Measurements from ENCODE around the gene DCDC2C. TPM values are rescaled to one million over a fixed set of nuclear protein-coding genes. Genes with fewer than 3 reads are reported as not detected.

Gene DCDC2C
- total RNA-seq, 2 donors from 2014 or later, result 5.9 TPM; not detected in 1

GRCh38 chr2:3743951-3744555 is 40.7 kb downstream of the DCDC2C start:
- Histone ChIP-seq H3K36me3 (no peaks in the 10 kb centered on the region), H3K27ac (no peak overlapping the region), H3K27me3 (replicated peaks; ENCODE audit: insufficient read depth) (no peaks in the 10 kb centered on the region), H3K4me3 (no peak overlapping the region), H3K9me3 (no peaks in the 10 kb centered on the region), H3K4me1 (replicated peaks) (no peaks in the 10 kb centered on the region)
- DNase-seq (ENCODE audit: low spot score), result no peak
- WGBS, result 94% methylated on average over 12 of the region's 12 CpGs
- TF ChIP-seq POLR2A (IDR thresholded peaks at IDR 0.05) (no peak), CTCF (IDR thresholded peaks at IDR 0.05) (no peak), POLR2AphosphoS5 (IDR thresholded peaks at IDR 0.05) (no peak)
- intact Hi-C loops (cut with DNase I), result no loop called here

- H3K27me3 ChIP-seq (replicated peaks; ENCODE audit: insufficient read depth), result no peaks in the 10 kb centered on the region
- H3K4me1 ChIP-seq (replicated peaks), result no peaks in the 10 kb centered on the region
- no peak overlapping the region for H3K27ac ChIP-seq
- intact Hi-C loops (cut with DNase I), result no loop called here
- 77% methylated on average over 12 of the region's 12 CpGs for WGBS
- H3K9me3 ChIP-seq, result no peaks in the 10 kb centered on the region
- no peak for DNase-seq (ENCODE audit: low spot score)
- H3K4me3 ChIP-seq, result no peak overlapping the region
- H3K36me3 ChIP-seq, result no peaks in the 10 kb centered on the region
- no peak for TF ChIP-seq CTCF (IDR thresholded peaks at IDR 0.05)
- no peak for TF ChIP-seq POLR2A (IDR thresholded peaks at IDR 0.05)
- no peak for TF ChIP-seq POLR2AphosphoS5 (IDR thresholded peaks at IDR 0.05)
Observed at GRCh38 chr2:3745920-3746319, 42.5 kb downstream of the DCDC2C start.

DNA sequence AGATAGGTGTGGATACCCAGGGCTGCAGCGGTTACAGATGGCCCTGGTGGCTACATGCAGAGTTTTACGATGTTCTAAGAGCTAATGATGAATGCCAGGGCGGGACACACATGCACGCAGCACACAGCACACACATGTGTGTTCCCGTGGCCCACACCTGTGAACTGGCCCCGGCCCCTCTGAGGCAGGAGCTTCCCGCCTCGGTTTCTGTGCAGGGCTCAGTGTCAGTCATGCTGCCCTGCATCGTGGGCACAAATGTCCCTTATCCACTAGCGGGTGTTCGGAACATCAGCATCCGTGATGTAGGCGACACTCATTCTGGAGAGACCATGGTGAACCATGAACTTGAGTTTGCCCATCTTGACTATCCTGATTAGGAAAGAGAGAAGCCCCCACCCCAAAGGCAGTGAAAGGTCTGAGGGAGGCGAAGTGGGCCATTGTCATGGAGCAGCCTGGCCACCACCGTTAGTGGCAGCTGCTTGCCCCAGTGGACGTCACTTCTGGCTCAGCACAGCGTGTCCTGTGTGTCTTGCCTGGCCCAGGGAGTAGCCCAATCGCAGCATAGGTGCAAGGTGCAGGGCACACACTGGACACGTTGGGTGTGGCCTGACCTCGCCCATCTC is 43.8 kb downstream of the DCDC2C start:
- intact Hi-C loops (cut with DNase I), result no loop called here
- DNase-seq (ENCODE audit: low spot score), result no peak
- H3K36me3 ChIP-seq, result no peaks in the 10 kb centered on the region
- H3K9me3 ChIP-seq, result no peaks in the 10 kb centered on the region
- 88% methylated on average over 20 of the region's 20 CpGs for WGBS
- no peaks in the 10 kb centered on the region for H3K4me1 ChIP-seq (replicated peaks)
- no peak overlapping the region for H3K4me3 ChIP-seq
- H3K27ac ChIP-seq, result no peak overlapping the region
- no peaks in the 10 kb centered on the region for H3K27me3 ChIP-seq (replicated peaks; ENCODE audit: insufficient read depth)
- TF ChIP-seq POLR2A (IDR thresholded peaks at IDR 0.05) (no peak), CTCF (IDR thresholded peaks at IDR 0.05) (no peak), POLR2AphosphoS5 (IDR thresholded peaks at IDR 0.05) (no peak)

- no peak for DNase-seq (ENCODE audit: low spot score)
- Histone ChIP-seq H3K4me1 (replicated peaks) (no peaks in the 10 kb centered on the region), H3K9me3 (no peaks in the 10 kb centered on the region), H3K27ac (no peak overlapping the region), H3K4me3 (no peak overlapping the region), H3K36me3 (no peaks in the 10 kb centered on the region), H3K27me3 (replicated peaks; ENCODE audit: insufficient read depth) (no peaks in the 10 kb centered on the region)
- intact Hi-C loops (cut with DNase I), result no loop called here
- TF ChIP-seq CTCF (IDR thresholded peaks at IDR 0.05) (no peak), POLR2A (IDR thresholded peaks at IDR 0.05) (no peak), POLR2AphosphoS5 (IDR thresholded peaks at IDR 0.05) (no peak)
- 79% methylated on average over 9 of the region's 9 CpGs for WGBS
Observed at GRCh38 chr2:3747826-3748225, 44.5 kb downstream of the DCDC2C start.

DNA sequence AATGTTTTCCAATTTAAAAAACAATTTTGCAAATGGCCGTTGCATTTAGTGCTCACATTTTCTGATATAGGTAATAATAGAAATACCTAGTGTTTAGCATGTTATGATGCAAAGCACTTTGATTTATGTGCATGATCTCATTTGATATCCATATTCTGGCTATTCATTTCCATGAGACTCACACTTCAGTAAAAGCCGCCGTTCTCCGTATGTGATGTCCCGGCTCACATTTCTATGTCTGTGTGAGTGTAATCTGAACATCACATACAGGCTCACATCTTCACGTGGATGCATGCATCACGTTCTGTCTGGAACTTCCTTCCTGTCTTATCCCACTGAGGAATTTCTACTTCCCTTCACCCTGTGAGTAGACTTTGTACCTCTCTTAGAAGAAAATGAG is 45.8 kb downstream of the DCDC2C start:
- intact Hi-C loops (cut with DNase I), result no loop called here
- Histone ChIP-seq H3K9me3 (no peaks in the 10 kb centered on the region), H3K27me3 (replicated peaks; ENCODE audit: insufficient read depth) (no peaks in the 10 kb centered on the region), H3K4me1 (replicated peaks) (no peaks in the 10 kb centered on the region), H3K4me3 (no peak overlapping the region), H3K27ac (no peak overlapping the region), H3K36me3 (no peaks in the 10 kb centered on the region)
- TF ChIP-seq CTCF (IDR thresholded peaks at IDR 0.05) (no peak), POLR2A (IDR thresholded peaks at IDR 0.05) (no peak), POLR2AphosphoS5 (IDR thresholded peaks at IDR 0.05) (no peak)
- DNase-seq (ENCODE audit: low spot score), result no peak
- WGBS, result 72% methylated on average over 7 of the region's 7 CpGs

Measured in prostate gland (tissue), 2 donors.